HepG2 (cell line): ENCODE data around the gene MLST8. TPM values are rescaled to one million over a fixed set of nuclear protein-coding genes. Genes with fewer than 3 reads are reported as not detected.

Experiments used
- CREBL2 ChIP-seq: sonication (generic); formaldehyde crosslinking; IDR thresholded peaks from 2 replicates; pipeline ENCODE4 v1.8.1; 2023; ENCODE audit warnings: missing genetic modification reagents, mild to moderate bottlenecking, borderline replicate concordance
- GFI1 ChIP-seq: sonication (generic); formaldehyde crosslinking; IDR thresholded peaks from 2 replicates; pipeline ENCODE4 v1.5.0; 2020; ENCODE audit warnings: missing genetic modification reagents, mild to moderate bottlenecking, borderline replicate concordance
- GMEB1 ChIP-seq: sonication (generic); formaldehyde crosslinking; IDR thresholded peaks from 2 replicates; pipeline ENCODE4 v1.5.1; 2020; ENCODE audit warnings: missing genetic modification reagents, mild to moderate bottlenecking, borderline replicate concordance
- HMGXB4 ChIP-seq, 2 experiments: sonication (generic) in 1 of 2; formaldehyde crosslinking in 1 of 2; IDR thresholded peaks; 2 replicates each; pipeline versions ENCODE4 v1.4.0 to v1.6.1; 2018 to 2020; ENCODE audit warnings: missing genetic modification reagents in 2 of 2, borderline replicate concordance in 1 of 2, low read depth in 1 of 2, mild to moderate bottlenecking in 1 of 2, missing biosample characterization in 1 of 2
- HOXA9 ChIP-seq: sonication (generic); formaldehyde crosslinking; IDR thresholded peaks from 2 replicates; pipeline ENCODE4 v1.8.1; 2022; ENCODE audit warnings: missing genetic modification reagents, mild to moderate bottlenecking, moderate library complexity, borderline replicate concordance
- IRX3 ChIP-seq: sonication (generic); formaldehyde crosslinking; IDR thresholded peaks from 2 replicates; pipeline ENCODE4 v1.8.1; 2023; ENCODE audit warnings: mild to moderate bottlenecking, low read depth, missing genetic modification reagents, borderline replicate concordance
- KLF6 ChIP-seq: IDR thresholded peaks from 2 replicates; pipeline ENCODE4 v1.8.0; 2016; ENCODE audit warnings: missing biosample characterization, missing genetic modification reagents
- NFKB2 ChIP-seq: sonication (generic); formaldehyde crosslinking; IDR thresholded peaks from 2 replicates; pipeline ENCODE4 v1.4.0; 2020; ENCODE audit warnings: missing genetic modification reagents, borderline replicate concordance
- PAWR ChIP-seq: sonication (generic); formaldehyde crosslinking; IDR thresholded peaks from 2 replicates; pipeline ENCODE4 v1.4.0; 2020; ENCODE audit warnings: missing genetic modification reagents, mild to moderate bottlenecking, borderline replicate concordance
- SCMH1 ChIP-seq: sonication (generic); formaldehyde crosslinking; IDR thresholded peaks from 2 replicates; pipeline ENCODE4 v1.9.0; 2021; ENCODE audit warnings: missing genetic modification reagents, mild to moderate bottlenecking, borderline replicate concordance
- SRSF1 ChIP-seq: fragments of 200-400 bp; formaldehyde crosslinking; optimal IDR thresholded peaks from 2 replicates; pipeline ENCODE3; 2017; ENCODE audit warnings: mild to moderate bottlenecking, low read depth, low read length, moderate library complexity
- YEATS4 ChIP-seq: sonication (generic); formaldehyde crosslinking; IDR thresholded peaks from 2 replicates; pipeline ENCODE4 v1.4.0; 2020; ENCODE audit warnings: missing genetic modification reagents, borderline replicate concordance
- ZBTB26 ChIP-seq: IDR thresholded peaks from 2 replicates; pipeline ENCODE4 v1.6.1; 2016; ENCODE audit warnings: missing compliant biosample characterization, missing genetic modification reagents, borderline replicate concordance
- ZEB1 ChIP-seq: IDR thresholded peaks from 2 replicates; pipeline ENCODE4 v1.6.1; 2012; ENCODE audit warnings: mild to moderate bottlenecking, low read depth, inconsistent platforms; ENCODE audit not compliant: insufficient replicate concordance
- ZFP36L1 ChIP-seq: sonication (generic); formaldehyde crosslinking; IDR thresholded peaks from 2 replicates; pipeline ENCODE4 v1.8.0; 2022; ENCODE audit warnings: mild to moderate bottlenecking, missing genetic modification reagents, moderate library complexity
- ZNF234 ChIP-seq: sonication (generic); formaldehyde crosslinking; conservative IDR thresholded peaks from 2 replicates; pipeline ENCODE4 v1.5.1; 2020; ENCODE audit warnings: mild to moderate bottlenecking, missing genetic modification reagents
- ZNF256 ChIP-seq: sonication (generic); formaldehyde crosslinking; conservative IDR thresholded peaks from 2 replicates; pipeline ENCODE4 v1.4.0; 2020; ENCODE audit warnings: missing genetic modification reagents
- ZNF343 ChIP-seq: sonication (generic); formaldehyde crosslinking; IDR thresholded peaks from 2 replicates; pipeline ENCODE4 v1.4.0; 2020; ENCODE audit warnings: mild to moderate bottlenecking, missing genetic modification reagents
- ZNF556 ChIP-seq: sonication (generic); formaldehyde crosslinking; IDR thresholded peaks from 2 replicates; pipeline ENCODE4 v1.4.0; 2020; ENCODE audit warnings: mild to moderate bottlenecking, missing genetic modification reagents, borderline replicate concordance
- ZNF644 ChIP-seq: IDR thresholded peaks from 2 replicates; pipeline ENCODE4 v1.6.1; 2016; ENCODE audit warnings: low read depth
- polyA plus RNA-seq, 8 experiments: library from polyadenylated mRNA; depleted of rRNA in 3 of 8; stranded (reverse) in 7 of 8; unstranded in 1 of 8; fragments of >200 nt; fragmentation: Illumina TruSeq in 4 of 8; extraction: Trizol in 4 of 8; gene quantifications; 2 replicates each; pipeline versions ENCODE4 v1.2.1 to v1.2.3, GENCODE V29; 2011 to 2016; ENCODE audit warnings: low read depth in 4 of 8, missing spikeins in 1 of 8, mixed read lengths in 1 of 8; ENCODE audit not compliant: insufficient read depth in 1 of 8
- total RNA-seq, 5 experiments: library from RNA; depleted of rRNA; stranded (reverse); fragments of >200 nt; fragmentation: Illumina TruSeq; extraction: Trizol; gene quantifications; 2 replicates each; pipeline ENCODE4 v1.2.3, GENCODE V29; 2016; ENCODE audit warnings: low read depth in 1 of 5

Gene MLST8
- total and polyA plus RNA-seq, 2 of the 13 experiments (the other 11 are each of a cell fraction or from before 2014, with no cell fraction given): 30.8 to 72.7 TPM

- TF ChIP-seq ZNF234 (no peak), YEATS4 (peak; percentile 83; the same call in 1 of the 2 replicates), NFKB2 (peak; percentile 32; the same call in 1 of the 2 replicates), GMEB1 (CRISPR knock-in tag) (peak; percentile 95), ZNF644 (CRISPR knock-in tag) (0 out of 2 replicates have a peak, but pooled peaks have one; percentile 8), SCMH1 (CRISPR knock-in tag) (no peak), HOXA9 (CRISPR knock-in tag) (peak; percentile 85; the same call in 1 of the 2 replicates), ZEB1 (no peak), ZBTB26 (no peak), ZNF556 (peak; percentile 87), KLF6 (no peak), CREBL2 (CRISPR knock-in tag) (peak; percentile 63; the same call in 1 of the 2 replicates), SRSF1 (no peak), HMGXB4 (CRISPR knock-in tag; IDR thresholded peaks at IDR 0.05; ENCODE audit: borderline replicate concordance in 1 of 2, low read depth in 1 of 2) (peak; percentile 69 to 95; a peak in 3 of 4 replicates), GFI1 (CRISPR knock-in tag) (peak; percentile 51; the same call in 1 of the 2 replicates), ZNF256 (CRISPR knock-in tag) (0 out of 2 replicates have a peak, but pooled peaks have one; percentile 38), ZNF343 (0 out of 2 replicates have a peak, but pooled peaks have one; percentile 57), PAWR (no peak), ZFP36L1 (CRISPR knock-in tag) (0 out of 2 replicates have a peak, but pooled peaks have one; percentile 39), IRX3 (CRISPR knock-in tag) (no peak)
These were observed 18.1 kb downstream of the MLST8 start, which contains the start of gene E4F1 (continued) for GRCh38 chr16:2223221-2223941.
